CD14-positive monocyte (primary cell): ENCODE data around the gene PERM1. TPM values are rescaled to one million over a fixed set of nuclear protein-coding genes. Genes with fewer than 3 reads are reported as not detected.

ENCODE experiments used
- DNase-seq, 3 donors: peaks; one replicate each; pipeline ENCODE4 v3.0.0-alpha.2; 2011 to 2022
- H2AFZ ChIP-seq: 2 replicates; pipeline ENCODE4 v1.6.0; 2012; ENCODE audit warnings: mild to moderate bottlenecking, low read depth, low read length, inconsistent platforms; ENCODE audit not compliant: insufficient read depth, poor library complexity, severe bottlenecking
- H3K27ac ChIP-seq, 2 donors: 1 replicate in 1 of 2; 2 replicates in 1 of 2; pipeline ENCODE4 v1.5.1; 2012 to 2013; ENCODE audit warnings: low read length in 2 of 2, control low read depth in 1 of 2, inconsistent platforms in 1 of 2, low read depth in 1 of 2, mild to moderate bottlenecking in 1 of 2
- H3K27me3 ChIP-seq, 2 donors: one replicate each; pipeline versions ENCODE4 v1.6.0 to v1.6.1; 2011 to 2013; ENCODE audit warnings: low read length in 2 of 2; ENCODE audit not compliant: control insufficient read depth in 2 of 2, insufficient read depth in 2 of 2
- H3K36me3 ChIP-seq, 2 donors: replicated peaks in 1 of 2; 1 replicate in 1 of 2; 2 replicates in 1 of 2; pipeline versions ENCODE4 v1.5.1 to v1.6.1; 2012 to 2013; ENCODE audit warnings: low read length in 2 of 2, control low read depth in 1 of 2, inconsistent platforms in 1 of 2, mild to moderate bottlenecking in 1 of 2; ENCODE audit not compliant: insufficient read depth in 2 of 2, control insufficient read depth in 1 of 2
- H3K4me1 ChIP-seq, 2 donors: 1 replicate in 1 of 2; 2 replicates in 1 of 2; pipeline versions ENCODE4 v1.5.1 to v1.6.1; 2012 to 2013; ENCODE audit warnings: low read length in 2 of 2, control low read depth in 1 of 2, inconsistent platforms in 1 of 2, mild to moderate bottlenecking in 1 of 2, moderate library complexity in 1 of 2; ENCODE audit not compliant: insufficient read depth in 2 of 2, control insufficient read depth in 1 of 2
- H3K4me2 ChIP-seq: replicated peaks from 2 replicates; pipeline ENCODE3; 2012; ENCODE audit warnings: low read length, moderate library complexity, mild to moderate bottlenecking; ENCODE audit not compliant: poor library complexity, severe bottlenecking; ENCODE audit errors: extremely low read depth
- H3K4me3 ChIP-seq, 3 experiments: fragments of 200-600 bp in 1 of 3; sonication (generic) in 1 of 3; replicated peaks in 1 of 3; 1 replicate in 2 of 3; 2 replicates in 1 of 3; pipeline ENCODE4 v1.5.1; 2011 to 2013; ENCODE audit warnings: low read length in 3 of 3, mild to moderate bottlenecking in 3 of 3, control low read depth in 2 of 3, low read depth in 2 of 3, inconsistent platforms in 1 of 3, moderate library complexity in 1 of 3
- H3K79me2 ChIP-seq: 2 replicates; pipeline ENCODE4 v1.6.0; 2012; ENCODE audit warnings: mild to moderate bottlenecking, control low read depth, inconsistent platforms, low read length, moderate library complexity; ENCODE audit not compliant: insufficient read depth
- H3K9ac ChIP-seq: 2 replicates; pipeline ENCODE4 v1.6.0; 2017; ENCODE audit warnings: low read length, mild to moderate bottlenecking; ENCODE audit not compliant: insufficient read depth, poor library complexity, severe bottlenecking
- H3K9me3 ChIP-seq, 2 donors: replicated peaks in 1 of 2; 1 replicate in 1 of 2; 2 replicates in 1 of 2; pipeline versions ENCODE4 v1.5.1 to v1.6.1; 2012 to 2013; ENCODE audit warnings: low read length in 2 of 2, control low read depth in 1 of 2; ENCODE audit not compliant: control insufficient read depth in 1 of 2, insufficient read depth in 1 of 2
- H4K20me1 ChIP-seq: 2 replicates; pipeline ENCODE4 v1.6.0; 2012; ENCODE audit warnings: mild to moderate bottlenecking, low read length, control low read depth, moderate library complexity; ENCODE audit not compliant: insufficient read depth
- H3K27ac Mint-ChIP-seq, 7 donors: one replicate each; pipeline ENCODE4 v1.8.0; 2020; ENCODE audit warnings: mild to moderate bottlenecking in 7 of 7, mixed read lengths in 7 of 7, moderate library complexity in 6 of 7, inconsistent platforms in 2 of 7
- H3K27me3 Mint-ChIP-seq, 3 donors: one replicate each; pipeline ENCODE4 v1.8.0; 2021 to 2022; ENCODE audit warnings: low read depth in 3 of 3, mild to moderate bottlenecking in 3 of 3, mixed read lengths in 3 of 3, moderate library complexity in 3 of 3, inconsistent platforms in 1 of 3
- H3K36me3 Mint-ChIP-seq, 2 donors: one replicate each; pipeline ENCODE4 v1.8.0; 2020; ENCODE audit warnings: mixed read lengths in 2 of 2, inconsistent platforms in 1 of 2, mild to moderate bottlenecking in 1 of 2
- H3K4me1 Mint-ChIP-seq: one replicate; pipeline ENCODE4 v1.8.0; 2020; ENCODE audit warnings: mild to moderate bottlenecking, mixed read lengths
- H3K4me3 Mint-ChIP-seq, 2 donors: one replicate each; pipeline ENCODE4 v1.8.0; 2020; ENCODE audit warnings: mild to moderate bottlenecking in 2 of 2, mixed read lengths in 2 of 2, moderate library complexity in 1 of 2
- H3K9me3 Mint-ChIP-seq, 7 donors: one replicate each; pipeline ENCODE4 v1.8.0; 2020 to 2022; ENCODE audit warnings: mixed read lengths in 7 of 7, mild to moderate bottlenecking in 6 of 7, moderate library complexity in 6 of 7, inconsistent platforms in 2 of 7
- WGBS: methylation state at CpG from one replicate; pipeline ENCODE4 v1.1.5; 2013; ENCODE audit warnings: missing lambda C conversion rate; ENCODE audit not compliant: insufficient coverage; 5-methylcytosine and 5-hydroxymethylcytosine counted together
- intact Hi-C, 2 donors: fragments of 100-400 bp; cut with micrococcal nuclease; formaldehyde crosslinking; loops; one replicate each; pipeline versions ENCODE4 v1.15.0 to v1.15.1; 2023
- polyA plus RNA-seq, 3 donors: library from polyadenylated mRNA; depleted of rRNA in 1 of 3; unstranded in 2 of 3; stranded (reverse) in 1 of 3; fragments of 300-500 nt in 2 of 3; fragments of >200 nt in 1 of 3; fragmentation: Illumina TruSeq in 2 of 3; gene quantifications; 1 replicate in 2 of 3; 2 replicates in 1 of 3; pipeline ENCODE4 v1.2.3, GENCODE V29; 2012 to 2021
- TF ChIP-seq, protein P1 (sequence below): fragments of 200-600 bp; IDR thresholded peaks from one replicate; pipeline ENCODE4 v1.8.0; 2022; ENCODE audit warnings: antibody characterized with exemption, mild to moderate bottlenecking

PERM1 gene
- polyA plus RNA-seq, 3 donors, result not detected

DNA sequence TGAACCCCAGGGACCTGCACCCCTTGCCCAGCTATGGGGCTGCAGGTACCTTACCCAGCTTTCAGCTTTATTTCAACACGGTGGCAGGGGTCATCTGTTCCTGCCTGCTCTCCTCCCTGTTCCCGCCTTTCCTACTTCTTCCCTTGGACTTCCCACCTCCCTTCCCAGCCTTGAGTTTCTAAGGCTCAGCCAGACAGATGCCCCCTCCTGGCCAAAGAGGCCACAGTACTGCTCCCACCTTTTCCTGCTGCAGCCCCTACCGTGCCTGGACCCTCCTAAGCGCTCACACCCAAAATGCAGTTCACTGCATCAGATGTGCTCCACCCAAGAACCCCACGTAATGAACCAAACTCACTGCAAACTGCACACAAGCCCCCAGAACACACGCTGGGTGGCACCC, 30.5 kb downstream of the PERM1 start:
- Histone ChIP-seq H3K79me2 (no peaks in the 10 kb centered on the region), H4K20me1 (peaks cover 41% of the 10 kb centered on the region), H3K4me2 (no peak overlapping the region), H3K4me1 (peaks cover 0 to 17% of the 10 kb centered on the region in 2 donors), H3K27me3 (no peaks in the 10 kb centered on the region), H3K9me3 (no peaks in the 10 kb centered on the region), H2AFZ (no peak overlapping the region), H3K4me3 (no peak overlapping the region), H3K9ac (no peak overlapping the region), H3K27ac (no peak overlapping the region), H3K36me3 (peaks cover 96 to 100% of the 10 kb centered on the region in 2 donors)
- intact Hi-C loops, result no loop called here
- Mint-ChIP-seq H3K36me3 (peaks cover 86 to 99% of the 10 kb centered on the region in 2 donors), H3K27ac (peak overlapping the region in 1 of 7 donors; percentile 19), H3K9me3 (no peaks in the 10 kb centered on the region), H3K4me1 (peaks cover 15% of the 10 kb centered on the region), H3K4me3 (no peak overlapping the region), H3K27me3 (peaks cover 0 to 6% (median 0%) of the 10 kb centered on the region in 3 donors)
- TF ChIP-seq, protein P1, sequence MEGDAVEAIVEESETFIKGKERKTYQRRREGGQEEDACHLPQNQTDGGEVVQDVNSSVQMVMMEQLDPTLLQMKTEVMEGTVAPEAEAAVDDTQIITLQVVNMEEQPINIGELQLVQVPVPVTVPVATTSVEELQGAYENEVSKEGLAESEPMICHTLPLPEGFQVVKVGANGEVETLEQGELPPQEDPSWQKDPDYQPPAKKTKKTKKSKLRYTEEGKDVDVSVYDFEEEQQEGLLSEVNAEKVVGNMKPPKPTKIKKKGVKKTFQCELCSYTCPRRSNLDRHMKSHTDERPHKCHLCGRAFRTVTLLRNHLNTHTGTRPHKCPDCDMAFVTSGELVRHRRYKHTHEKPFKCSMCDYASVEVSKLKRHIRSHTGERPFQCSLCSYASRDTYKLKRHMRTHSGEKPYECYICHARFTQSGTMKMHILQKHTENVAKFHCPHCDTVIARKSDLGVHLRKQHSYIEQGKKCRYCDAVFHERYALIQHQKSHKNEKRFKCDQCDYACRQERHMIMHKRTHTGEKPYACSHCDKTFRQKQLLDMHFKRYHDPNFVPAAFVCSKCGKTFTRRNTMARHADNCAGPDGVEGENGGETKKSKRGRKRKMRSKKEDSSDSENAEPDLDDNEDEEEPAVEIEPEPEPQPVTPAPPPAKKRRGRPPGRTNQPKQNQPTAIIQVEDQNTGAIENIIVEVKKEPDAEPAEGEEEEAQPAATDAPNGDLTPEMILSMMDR, result no peak
- 87% methylated on average over 6 of the region's 6 CpGs for WGBS
- DNase-seq, result no peak

DNA sequence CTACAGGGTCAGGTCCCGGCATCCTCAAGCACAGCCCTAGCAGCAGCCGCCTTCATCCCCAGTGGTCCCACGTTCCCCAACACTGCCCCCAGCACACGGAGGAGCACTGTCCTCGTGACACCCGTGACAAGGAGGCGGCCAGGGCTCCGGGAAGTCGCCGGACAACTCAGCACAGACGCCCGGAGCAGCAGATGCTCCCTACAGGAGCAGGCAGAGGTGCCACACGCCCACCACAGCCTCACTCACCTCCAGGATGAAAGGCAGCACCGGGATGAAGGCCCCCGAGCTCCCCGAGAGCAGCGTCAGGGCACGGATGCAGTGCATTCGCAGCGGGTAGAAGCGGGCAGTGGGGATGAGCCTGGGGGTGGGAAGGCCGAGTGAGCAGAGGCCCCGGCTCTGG, 31.0 kb downstream of the PERM1 start:
- peaks cover 10% of the 10 kb centered on the region for H3K4me1 Mint-ChIP-seq
- no peaks in the 10 kb centered on the region for H3K27me3 ChIP-seq
- H4K20me1 ChIP-seq, result peaks cover 42% of the 10 kb centered on the region
- H3K36me3 ChIP-seq, result peaks cover 96 to 100% of the 10 kb centered on the region in 2 donors
- no peak overlapping the region for H2AFZ ChIP-seq
- TF ChIP-seq, protein P1, result no peak
- 94% methylated on average over 12 of the region's 23 CpGs for WGBS
- H3K36me3 Mint-ChIP-seq, result peaks cover 85 to 99% of the 10 kb centered on the region in 2 donors
- H3K9ac ChIP-seq, result no peak overlapping the region
- peak overlapping the region in 1 of 7 donors; percentile 35 for H3K27ac Mint-ChIP-seq
- intact Hi-C loops, result no loop called here
- H3K9me3 ChIP-seq, result no peaks in the 10 kb centered on the region
- H3K4me3 ChIP-seq, result no peak overlapping the region
- no peak for DNase-seq
- no peak overlapping the region for H3K4me2 ChIP-seq
- no peak overlapping the region for H3K27ac ChIP-seq
- H3K4me1 ChIP-seq, result peaks cover 0 to 12% of the 10 kb centered on the region in 2 donors
- no peak overlapping the region for H3K4me3 Mint-ChIP-seq
- peaks cover 0 to 6% (median 0%) of the 10 kb centered on the region in 3 donors for H3K27me3 Mint-ChIP-seq
- no peaks in the 10 kb centered on the region for H3K79me2 ChIP-seq
- no peaks in the 10 kb centered on the region for H3K9me3 Mint-ChIP-seq
